ENCODE measurements around the gene P2RX7.

GRCh38 chr12:121095544-121096198 is 37.0 kb upstream of the P2RX7 start:
- peak; percentile 70 to 78 for TF ChIP-seq CTCF (conservative IDR thresholded peaks at IDR 0.05 in 1 of 2, IDR thresholded peaks at IDR 0.05 in 1 of 2; ENCODE audit: low read depth in 1 of 2, low read length in 2 of 2)
- no peak for TF ChIP-seq EZH2 (IDR thresholded peaks at IDR 0.05; ENCODE audit: low read length, missing control alignments)
